HG02642 (cell line): ENCODE data around the gene TMEM19.
A peak's percentile ranks its signal among the peaks of the same experiment; 100 is the strongest.

Experiments
- ATAC-seq: cut with Tn5 transposase; IDR thresholded peaks from one replicate; pipeline ENCODE4 v1.9.1; 2021; ENCODE audit warnings: mild to moderate bottlenecking; ENCODE audit not compliant: unreplicated experiment, poor library complexity

Gene TMEM19

GRCh38 chr12:71685914-71686657 is at the start of gene TMEM19:
Gene TMEM19, plus strand, starts transcription at chr12:71686082. Its CDS starts 599 bp downstream, at chr12:71686681.
- ATAC-seq, result peak; percentile 94

GRCh38 chr12:71636704-71637115 is 49.2 kb upstream of the TMEM19 start:
- peak; percentile 53 for ATAC-seq

- no peak for ATAC-seq
Measured at GRCh38 chr12:71638499-71638898, 47.4 kb upstream of the TMEM19 start.

GRCh38 chr12:71639341-71639760 is 46.5 kb upstream of the TMEM19 start:
- no peak for ATAC-seq

- ATAC-seq, result no peak
Measured at GRCh38 chr12:71640316-71640715, 45.6 kb upstream of the TMEM19 start.

- no peak for ATAC-seq
Measured at GRCh38 chr12:71641390-71641789, 44.5 kb upstream of the TMEM19 start.

GRCh38 chr12:71642264-71642663 is 43.6 kb upstream of the TMEM19 start:
- no peak for ATAC-seq

GRCh38 chr12:71645268-71645667 is 40.6 kb upstream of the TMEM19 start:
- ATAC-seq, result no peak

GRCh38 chr12:71646512-71646911 is 39.4 kb upstream of the TMEM19 start:
- no peak for ATAC-seq

GRCh38 chr12:71648537-71648936 is 37.3 kb upstream of the TMEM19 start:
- ATAC-seq, result no peak

- no peak for ATAC-seq
Measured at GRCh38 chr12:71649401-71649800, 36.5 kb upstream of the TMEM19 start.

- ATAC-seq, result no peak
Measured at GRCh38 chr12:71652656-71653055, 33.2 kb upstream of the TMEM19 start.

- no peak for ATAC-seq
Measured at GRCh38 chr12:71653137-71653536, 32.7 kb upstream of the TMEM19 start.

- no peak for ATAC-seq
Measured at GRCh38 chr12:71654200-71654599, 31.7 kb upstream of the TMEM19 start.

- ATAC-seq, result no peak
Measured at GRCh38 chr12:71655495-71655894, 30.4 kb upstream of the TMEM19 start.

- no peak for ATAC-seq
Measured at GRCh38 chr12:71655907-71656306, 30.0 kb upstream of the TMEM19 start.

GRCh38 chr12:71656740-71657139 is 29.1 kb upstream of the TMEM19 start:
- no peak for ATAC-seq

- no peak for ATAC-seq
Measured at GRCh38 chr12:71661977-71662530, 23.8 kb upstream of the TMEM19 start.

- peak; percentile 33 for ATAC-seq
Measured at GRCh38 chr12:71662849-71663560, 22.9 kb upstream of the TMEM19 start.

- ATAC-seq, result peak; percentile 90
Measured at GRCh38 chr12:71663561-71664410, 22.1 kb upstream of the TMEM19 start, which contains the start of the genes THAP2 and ZFC3H1. Gene THAP2, plus strand, starts transcription at chr12:71664301. Its CDS starts 209 bp downstream, at chr12:71664510. Gene ZFC3H1, minus strand, starts transcription at chr12:71663848. Its CDS starts 238 bp downstream, at chr12:71663610.
